HG02642 (cell line): ENCODE data around the gene ARFGAP2.

ENCODE experiments used
- ATAC-seq: cut with Tn5 transposase; IDR thresholded peaks from one replicate; pipeline ENCODE4 v1.9.1; 2021; ENCODE audit warnings: mild to moderate bottlenecking; ENCODE audit not compliant: unreplicated experiment, poor library complexity

The ARFGAP2 gene

DNA sequence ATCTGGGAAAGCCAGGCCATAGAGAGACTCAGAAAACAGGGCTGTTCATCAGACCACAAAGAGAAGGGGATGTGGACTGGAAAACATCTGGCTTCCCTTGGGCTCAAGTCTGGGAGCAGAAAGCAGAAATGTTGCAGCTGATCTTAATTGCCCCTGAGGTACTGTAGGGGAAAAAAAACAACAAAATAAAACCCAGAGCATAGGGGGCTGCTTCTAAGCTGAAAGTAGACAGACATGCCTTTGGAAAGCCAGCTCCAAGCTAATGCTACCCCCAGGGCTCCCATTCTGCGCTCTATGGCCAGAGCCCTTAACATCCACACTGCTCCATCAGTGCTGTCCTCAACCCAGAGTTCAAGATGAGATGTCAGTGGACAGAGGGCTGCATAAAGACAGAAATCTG, 11.6 kb upstream of the ARFGAP2 start:
- no peak for ATAC-seq

DNA sequence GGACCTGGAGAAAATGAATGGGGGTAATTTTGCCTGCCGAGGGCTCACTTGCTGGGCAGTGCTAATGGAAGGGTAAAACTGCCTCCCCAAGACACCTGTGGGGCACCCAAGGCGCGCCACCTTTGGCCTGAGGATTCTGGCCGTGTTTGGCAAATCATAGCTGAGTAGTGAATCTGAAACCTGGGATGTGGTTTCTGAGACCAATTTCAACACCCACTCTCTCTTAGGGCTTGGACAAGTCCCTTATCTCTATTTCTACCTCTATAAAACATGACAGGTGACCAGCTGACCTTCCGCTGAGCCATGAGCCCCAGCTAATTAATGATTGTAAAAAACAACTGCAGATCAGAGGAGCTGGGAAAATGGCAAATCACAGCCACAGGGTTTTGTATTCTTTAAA, 11.0 kb upstream of the ARFGAP2 start:
- no peak for ATAC-seq

DNA sequence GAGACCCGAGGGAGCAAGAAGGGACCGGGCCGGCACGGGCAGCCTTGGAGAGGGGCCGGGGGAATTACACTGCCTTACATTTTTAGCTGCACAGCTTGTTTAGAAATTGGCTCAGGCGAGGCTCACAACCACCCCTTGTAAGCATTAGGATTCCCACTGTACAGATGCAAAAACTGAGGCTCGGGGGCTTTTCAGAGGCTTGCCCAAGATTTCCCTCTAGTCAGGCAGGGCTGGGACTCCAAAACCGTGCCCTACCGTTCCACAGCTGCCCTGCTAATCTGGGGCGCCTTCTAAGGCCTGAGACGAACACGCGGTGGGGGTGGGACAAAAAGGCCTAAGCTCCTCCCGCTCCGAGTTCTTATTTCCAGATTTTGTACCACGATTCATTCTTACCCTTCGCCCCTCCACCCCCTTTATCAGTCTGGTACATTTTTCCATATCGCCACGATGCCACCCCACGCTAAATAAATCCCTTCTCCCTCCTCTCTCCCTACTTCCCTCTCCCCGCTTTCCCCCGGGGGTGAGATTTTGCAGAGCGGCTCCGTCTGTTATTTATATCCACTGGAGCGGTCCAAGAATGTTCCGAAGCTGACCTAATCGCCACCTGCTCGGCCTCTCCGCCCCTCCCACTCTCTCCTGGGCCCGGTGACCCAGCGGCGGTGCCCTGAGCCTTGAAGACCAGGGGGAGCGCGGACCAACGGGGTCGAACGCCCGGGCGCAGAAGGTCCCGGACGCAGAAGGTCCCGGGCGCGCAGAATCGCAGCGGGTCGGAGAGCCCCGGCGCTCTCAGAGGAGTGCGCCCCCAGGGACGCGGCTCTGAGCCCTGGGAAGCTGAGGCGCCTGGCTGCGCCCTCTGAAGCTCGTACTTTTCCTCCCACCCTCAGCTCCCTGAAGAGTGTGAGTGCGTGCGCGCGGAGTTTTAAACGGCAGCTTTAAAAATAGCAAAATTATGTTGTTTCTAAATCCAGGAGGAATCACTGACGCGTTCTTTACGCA, 10.3 kb upstream of the ARFGAP2 start:
- ATAC-seq, result peak; percentile 28

DNA sequence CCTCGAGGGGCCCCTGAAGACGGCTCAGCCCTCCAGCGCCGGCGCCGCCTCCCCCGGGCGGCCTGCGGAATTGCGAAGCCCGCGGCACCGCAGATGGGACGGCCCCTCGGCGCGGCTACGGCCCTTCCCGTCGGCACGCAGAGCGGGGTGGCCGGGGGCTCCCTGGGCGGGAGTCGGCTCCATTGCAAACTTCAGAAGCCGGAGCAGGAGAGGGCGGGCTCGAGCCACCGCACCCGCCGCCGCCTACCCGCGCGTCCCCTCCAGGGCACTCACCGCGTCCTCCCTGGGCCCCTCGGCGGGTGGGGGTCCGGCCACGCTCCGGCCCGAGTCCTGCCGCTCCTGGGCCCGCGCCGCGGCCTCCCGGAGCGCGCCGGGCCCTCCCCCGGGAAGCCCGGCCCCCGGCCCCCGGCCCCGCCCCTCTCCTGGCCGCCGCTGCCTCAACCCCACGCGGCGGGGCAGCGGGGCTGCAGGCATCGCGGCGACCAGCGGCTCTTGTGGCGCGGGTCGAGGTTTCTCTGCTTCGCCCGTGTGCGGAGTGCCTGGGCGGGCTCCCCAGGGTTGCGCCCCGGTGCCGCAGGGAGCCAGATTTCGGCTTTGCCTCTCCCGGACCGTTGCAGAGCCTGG, 9.5 kb upstream of the ARFGAP2 start, which contains the start of gene PACSIN3:
TSS of gene PACSIN3 (minus strand) at position 359 of the 624 bp plus-strand sequence. CDS start 3,707 bp downstream, outside the sequence.
- ATAC-seq, result peak; percentile 64

DNA sequence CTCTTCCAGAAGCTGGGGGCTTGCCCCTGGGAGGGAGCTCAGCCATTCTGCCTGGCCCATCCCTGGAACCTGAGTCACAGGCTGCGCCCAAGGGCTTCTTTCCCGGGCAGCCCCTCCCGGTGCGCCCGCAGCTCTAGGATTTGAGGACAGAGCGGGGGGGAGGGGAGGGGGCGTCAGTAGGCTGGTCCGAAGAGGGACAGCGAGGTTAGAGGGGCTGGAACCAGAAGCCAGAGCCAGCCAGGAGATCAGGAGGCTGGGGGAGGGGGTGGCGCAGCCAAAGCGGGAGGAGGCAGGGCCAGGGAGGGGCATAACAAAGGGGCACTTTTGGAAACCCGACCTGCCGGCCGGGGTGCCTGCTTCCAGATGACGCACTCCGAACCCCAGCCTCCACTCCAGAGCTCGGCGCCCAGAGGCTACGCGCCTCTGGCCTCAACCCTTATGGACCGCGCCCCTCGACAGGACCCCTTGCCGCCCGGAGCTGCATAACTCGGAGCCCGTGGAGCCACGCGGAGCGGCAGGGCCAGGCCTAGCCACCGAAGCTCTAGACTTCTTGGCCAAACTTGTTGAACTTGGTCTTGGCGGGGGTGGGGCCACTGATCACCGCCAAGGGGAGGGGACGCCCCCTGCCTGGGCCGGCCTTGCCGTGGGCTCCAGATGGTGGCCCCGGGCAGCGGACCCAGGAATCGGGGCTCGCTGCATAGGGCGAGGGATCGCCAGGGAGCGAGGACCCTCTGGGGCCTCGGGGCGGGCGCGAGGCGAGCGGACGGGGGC, 8.8 kb upstream of the ARFGAP2 start:
- ATAC-seq, result peak; percentile 4

DNA sequence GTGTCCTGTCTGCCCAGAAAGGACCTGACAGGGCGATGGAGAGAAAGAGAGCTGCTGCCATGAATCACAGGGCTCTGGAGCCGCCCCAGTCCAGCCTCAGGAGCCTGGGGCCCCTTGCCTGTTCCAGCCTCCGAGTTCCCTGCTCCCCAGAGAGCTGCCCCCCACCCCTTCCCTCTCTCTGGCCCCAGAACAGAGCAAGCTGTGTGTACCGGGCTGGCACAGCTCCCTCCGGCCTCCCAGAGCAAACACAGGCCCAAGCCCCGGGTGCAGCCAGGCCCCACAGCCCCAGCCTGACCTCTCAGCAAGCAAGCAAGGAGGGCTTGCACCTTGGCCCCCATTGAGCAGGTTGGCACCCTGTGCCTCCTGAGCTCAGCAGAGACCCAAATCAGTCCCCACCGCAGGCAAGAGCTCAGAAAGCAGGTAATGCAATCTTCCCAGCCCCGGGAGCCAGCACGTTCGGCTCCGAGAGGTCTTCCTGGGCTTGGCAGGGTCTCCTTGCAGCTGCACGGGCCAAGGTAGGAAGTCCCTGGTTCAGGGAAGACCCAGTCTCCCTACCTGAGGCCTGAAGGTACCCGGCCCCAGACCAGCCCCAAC, 8.1 kb upstream of the ARFGAP2 start:
- ATAC-seq, result no peak

DNA sequence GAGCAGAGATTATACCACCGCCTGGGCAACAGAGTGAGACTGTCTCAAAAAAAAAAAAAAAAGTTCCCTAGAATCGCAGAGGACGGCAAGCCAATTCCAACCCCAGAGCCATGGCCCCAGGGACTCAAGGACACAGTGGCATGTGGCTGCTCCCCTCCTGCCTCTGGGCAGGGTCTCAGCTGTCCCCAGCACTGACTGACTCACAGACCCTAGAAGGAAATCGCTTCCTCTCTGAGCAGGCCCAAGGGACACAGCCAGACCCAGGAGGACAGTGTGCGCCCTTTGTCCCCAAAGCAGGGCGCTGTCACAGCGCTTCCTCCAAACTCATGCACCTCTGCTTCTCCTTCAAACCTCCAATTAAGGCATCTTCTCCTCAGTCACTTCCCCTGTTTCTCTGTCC, 7.3 kb upstream of the ARFGAP2 start:
- no peak for ATAC-seq

DNA sequence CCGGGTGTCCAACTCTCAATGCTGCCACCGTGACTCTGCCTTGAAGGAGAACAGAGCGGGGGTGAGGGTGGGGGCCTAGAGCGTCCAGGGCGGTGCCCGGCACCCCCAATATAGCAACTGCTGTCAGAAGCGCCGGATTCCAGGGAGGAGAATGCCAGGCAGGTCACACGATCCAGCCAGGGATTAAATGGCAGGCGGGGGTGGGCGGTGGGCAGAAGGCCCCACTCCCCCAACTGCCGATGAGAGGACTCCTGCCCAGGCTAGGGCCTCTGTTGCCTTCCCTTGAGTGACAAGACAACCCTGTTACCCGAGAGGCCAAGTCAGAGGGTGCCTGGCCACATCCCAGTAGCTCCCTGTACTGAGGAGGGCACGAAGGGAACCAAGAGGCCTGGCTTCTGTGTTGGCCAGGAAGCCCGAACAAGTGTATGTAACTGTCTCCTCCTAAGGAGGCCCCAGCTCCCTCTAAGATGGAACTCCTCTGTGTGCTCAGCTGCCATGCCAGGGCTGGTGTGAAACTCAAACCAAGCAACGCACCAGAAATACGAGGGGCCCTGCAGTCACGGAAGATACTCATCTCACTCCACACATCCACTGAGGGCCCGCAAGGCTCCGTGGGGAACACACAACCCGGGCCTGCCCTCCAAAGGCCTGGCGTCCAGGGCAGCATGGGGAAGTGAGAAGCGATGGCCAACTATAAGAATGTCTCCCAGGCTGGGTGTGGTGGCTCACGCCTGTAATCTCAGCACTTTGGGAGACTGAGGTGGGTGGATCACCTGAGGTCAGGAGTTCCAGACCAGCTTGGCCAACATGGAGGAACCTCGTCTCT, 6.6 kb upstream of the ARFGAP2 start:
- no peak for ATAC-seq

DNA sequence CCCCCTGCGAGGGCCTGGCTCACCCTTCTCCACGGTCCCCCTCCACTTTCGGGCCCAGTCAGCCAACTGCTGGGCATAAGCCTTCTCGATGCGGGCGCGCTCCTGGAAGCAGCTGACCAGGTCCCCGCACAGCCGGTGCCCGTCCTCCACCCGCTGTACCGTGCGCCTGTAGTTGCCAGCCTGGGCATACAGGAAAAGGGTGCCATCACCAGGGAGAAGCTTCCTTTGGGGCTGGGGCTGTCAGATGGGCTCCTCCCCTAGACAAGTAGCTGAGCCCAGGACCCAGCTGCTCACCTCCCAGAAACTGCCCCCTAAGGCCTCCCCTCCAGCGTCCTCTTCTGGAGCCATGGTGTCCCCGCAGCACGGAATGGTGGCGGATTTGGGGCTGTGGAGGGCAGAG, 5.7 kb upstream of the ARFGAP2 start:
- ATAC-seq, result no peak

DNA sequence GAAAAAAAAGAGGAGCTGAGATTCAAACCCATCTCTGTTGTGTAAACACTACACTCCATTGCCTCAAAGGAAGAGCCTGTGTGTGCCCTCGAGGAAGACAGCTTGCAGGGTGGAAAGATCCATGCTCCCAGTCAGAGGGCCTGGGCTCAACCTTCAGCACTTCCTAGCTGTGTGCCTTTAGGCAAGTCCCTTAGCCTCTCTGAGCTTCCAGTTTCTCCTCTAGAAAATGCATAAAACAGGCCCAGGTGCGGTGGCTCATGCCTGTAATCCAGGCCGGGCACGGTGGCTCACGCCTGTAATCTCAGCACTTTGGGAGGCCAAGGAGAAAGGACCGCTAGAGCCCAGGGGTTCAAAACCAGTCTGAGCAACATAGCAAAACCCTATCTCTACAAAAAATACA, 4.6 kb upstream of the ARFGAP2 start:
- ATAC-seq, result no peak

DNA sequence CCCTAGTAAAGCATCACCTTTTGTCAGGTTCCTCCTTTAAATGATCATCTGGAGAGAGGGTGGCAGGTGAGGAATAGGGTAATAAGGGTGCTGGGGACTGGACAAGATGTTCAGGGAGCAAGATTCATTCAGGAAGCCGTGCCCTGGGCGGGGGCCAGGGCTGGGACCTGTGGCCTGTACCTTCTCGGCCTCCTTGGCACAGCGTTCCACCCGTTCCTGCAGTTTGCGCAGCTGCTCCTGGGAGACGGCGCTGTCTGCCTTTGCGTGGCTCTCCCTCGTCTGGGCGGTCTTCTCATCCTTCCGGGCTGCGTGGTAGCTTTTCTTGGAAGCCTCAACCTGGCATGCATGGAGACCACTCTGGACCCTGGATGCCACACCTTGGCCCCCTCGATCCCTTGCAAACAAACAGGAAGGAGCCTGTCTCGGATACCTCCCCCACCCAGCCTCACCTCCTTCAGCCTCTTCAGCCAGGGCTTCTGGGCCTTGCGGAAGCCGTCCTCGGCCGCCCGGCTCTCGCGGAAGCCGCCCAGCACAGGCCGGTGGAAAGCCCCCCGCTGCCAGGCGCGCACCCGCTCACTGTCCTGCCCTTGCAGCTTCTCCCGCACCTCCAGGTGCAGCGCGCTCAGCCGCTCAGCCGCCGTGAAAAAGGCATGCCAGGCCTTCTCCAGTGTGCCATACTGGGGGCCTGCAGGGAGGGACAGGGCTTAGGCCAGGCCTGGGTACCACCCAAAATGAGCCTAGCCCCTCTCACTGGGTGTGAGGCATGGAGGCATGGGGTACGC, 3.5 kb upstream of the ARFGAP2 start:
- ATAC-seq, result no peak

DNA sequence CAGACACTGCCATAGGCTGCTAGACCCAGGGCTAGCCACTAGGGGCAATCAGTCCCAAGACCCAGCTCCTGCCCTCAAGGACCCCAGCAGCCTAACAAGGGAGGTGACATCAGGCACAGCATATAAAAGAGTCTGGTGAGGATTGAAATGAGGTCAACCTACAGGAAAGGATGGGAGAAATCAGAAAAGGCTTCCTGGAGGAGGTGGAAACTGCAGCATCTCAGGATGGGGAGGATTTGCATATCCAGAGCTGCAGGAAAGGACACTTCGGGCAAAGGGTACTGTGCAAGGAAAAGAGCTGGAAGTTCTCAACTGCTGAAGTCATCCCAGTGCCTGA, 2.9 kb upstream of the ARFGAP2 start:
- ATAC-seq, result no peak

DNA sequence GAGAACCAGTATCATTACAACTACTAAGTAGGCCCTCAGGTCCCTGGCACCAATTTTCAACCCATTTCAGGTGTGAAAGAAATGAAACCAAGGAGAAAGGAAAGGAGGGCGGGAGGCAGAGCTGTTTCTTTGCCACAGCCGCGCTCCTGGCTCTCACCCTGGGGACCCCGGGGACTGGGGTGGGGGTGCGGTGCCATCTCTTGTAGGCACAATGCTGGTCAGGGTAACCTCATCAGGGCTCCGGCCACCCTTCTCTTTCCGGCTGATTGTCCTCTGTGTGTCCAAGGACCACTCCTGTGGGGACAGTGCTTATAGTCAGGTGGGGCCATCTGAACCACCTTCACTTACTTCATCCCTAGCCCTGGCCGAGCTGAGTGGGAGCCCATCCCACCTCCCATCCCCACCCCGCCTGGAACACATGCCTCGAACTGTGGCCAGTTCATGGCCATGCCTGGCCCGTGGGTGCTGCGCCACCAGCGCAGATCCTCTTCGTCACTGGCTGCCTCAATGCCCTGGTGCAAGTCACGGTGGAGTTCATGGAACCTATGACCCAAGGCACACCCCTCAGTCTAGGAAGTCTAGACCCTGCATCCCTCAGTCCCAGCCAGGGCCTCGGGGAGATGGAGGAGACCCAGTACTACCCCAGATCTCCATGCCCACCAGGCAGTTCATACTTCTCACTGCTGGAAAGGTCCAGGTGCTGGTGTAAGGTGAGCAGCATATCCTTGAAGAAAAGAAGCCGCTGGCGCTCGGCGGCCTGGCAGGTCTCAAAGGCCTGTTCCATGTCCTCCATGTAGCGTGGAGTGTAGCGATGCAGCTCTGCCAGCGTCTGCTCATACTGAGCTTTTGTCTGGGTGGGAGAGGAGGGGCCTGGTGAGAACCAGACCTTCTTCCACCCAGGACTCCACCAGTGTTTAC, 2.3 kb upstream of the ARFGAP2 start:
- ATAC-seq, result no peak

DNA sequence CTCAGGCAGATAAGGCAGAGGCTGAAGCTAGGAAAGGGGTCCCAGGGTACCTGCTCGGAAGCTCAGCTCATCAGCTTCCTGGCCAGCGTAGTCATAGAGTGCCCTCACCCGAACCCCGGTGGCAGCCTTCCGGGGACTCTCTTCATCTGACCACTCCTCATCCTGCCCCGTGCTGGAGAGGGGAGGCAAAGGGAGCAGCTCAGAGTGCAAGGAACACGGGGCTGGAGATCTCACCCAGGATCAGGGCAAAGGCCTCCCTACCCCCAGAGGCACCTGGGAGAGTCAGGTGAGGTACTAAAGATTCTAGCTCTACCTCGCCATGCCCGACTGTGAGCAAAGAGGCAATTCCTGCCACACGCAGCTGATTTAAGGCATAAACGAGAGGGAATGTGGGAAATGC, 1.6 kb upstream of the ARFGAP2 start:
- no peak for ATAC-seq

DNA sequence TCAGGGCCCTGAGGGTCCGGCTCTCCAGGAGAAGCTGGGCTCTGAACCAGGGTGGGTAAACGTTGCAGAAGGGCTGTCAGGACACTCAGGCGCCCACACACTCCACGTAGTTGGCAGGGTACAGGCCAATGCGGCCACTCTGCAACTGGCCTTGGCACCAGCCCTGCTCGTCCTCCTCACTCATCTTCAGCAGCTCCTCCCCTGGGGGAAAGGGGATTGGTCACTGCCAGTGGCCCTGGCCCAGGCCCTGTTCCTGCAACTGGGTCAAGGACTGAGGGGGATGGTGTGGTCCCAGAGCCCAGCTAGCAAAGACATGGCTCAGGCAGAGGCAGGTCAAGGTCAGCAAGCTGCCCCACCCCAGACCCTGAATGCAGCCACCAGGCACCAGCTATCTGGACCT, 1.2 kb upstream of the ARFGAP2 start:
- no peak for ATAC-seq

DNA sequence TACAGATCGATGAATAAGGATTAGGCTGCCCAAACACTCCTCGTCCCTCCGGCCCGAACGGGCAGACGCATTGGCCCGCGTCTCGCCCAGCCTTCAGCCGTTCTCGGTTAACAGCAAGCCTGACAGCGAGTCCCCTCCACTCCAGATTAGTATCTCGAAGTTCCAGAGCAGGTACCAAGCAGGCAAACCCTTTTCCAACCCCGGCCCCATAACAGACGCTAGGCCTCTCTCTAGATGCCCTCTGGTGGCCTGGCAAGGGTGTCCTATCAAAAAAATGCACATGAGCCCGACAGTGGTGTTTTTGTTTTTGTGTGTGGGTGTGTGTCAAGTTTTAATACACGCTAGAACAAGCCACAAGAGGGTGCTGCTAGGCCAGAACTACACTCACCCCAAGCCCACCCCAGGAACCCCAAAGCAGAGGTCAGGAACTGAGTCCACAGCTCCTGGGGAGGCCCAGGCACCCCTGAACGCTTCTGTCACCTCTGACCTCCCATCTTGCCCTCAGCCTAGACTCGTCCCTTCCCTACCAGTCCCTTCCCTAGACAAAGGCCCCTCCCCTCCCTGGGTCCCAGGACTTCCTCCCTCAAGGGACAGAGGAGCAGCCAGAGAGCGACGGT, 658 bp upstream of the ARFGAP2 start:
- ATAC-seq, result peak; percentile 45

DNA sequence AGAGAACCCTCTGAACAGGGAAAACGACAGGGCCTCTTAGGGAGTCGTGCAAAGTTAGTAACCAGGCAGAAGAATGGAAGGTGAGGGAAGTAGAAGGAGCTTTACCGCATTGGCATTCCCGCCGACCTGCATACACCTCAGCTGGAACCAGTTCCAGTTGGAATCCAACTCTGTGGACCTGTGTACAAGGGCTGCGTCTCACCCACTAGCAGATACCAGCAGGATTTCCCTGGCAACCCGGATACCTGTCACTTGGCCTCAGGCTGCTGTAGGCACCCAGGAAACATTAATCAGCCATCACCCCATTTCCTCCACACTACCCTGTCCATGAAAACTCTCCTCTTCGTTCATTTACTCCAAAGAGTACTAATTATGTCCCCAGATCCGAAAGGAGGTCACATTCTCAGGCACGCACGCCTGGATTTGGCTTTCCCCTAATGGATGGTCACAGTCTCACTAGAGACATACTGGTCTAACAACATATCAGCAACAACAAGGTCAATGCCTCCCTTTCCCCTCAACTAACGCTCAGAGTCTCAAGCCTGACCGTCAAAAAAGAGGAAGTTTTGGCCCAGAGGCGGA, 842 bp downstream of the ARFGAP2 start:
- no peak for ATAC-seq
